GM18517 (cell line): ENCODE measurements around the gene TTC28.

ENCODE experiments used
- ATAC-seq: cut with Tn5 transposase; IDR thresholded peaks from one replicate; pipeline ENCODE4 v1.9.1; 2021; ENCODE audit warnings: mild to moderate bottlenecking, moderate library complexity; ENCODE audit not compliant: unreplicated experiment

Gene TTC28

DNA sequence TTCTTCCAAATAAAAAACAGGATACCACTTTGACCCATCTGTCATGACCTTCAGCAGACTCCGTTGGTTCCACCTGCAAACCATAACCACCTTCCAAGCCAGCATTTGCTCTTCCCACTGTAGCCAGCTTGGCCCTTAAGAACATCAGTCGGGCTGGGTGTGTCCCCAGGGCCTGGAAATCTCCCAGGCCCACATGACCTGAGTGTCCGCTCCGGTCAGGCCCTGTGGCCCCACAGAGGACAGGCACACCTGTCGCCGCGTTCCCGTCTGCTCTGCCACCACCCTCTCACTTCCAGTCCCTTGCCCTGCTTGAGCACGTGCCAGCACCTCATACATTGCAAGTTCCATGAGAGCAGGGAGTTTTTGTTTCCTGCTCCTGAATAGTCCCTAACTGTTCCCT is 694.9 kb downstream of the TTC28 start:
- ATAC-seq: no peak

DNA sequence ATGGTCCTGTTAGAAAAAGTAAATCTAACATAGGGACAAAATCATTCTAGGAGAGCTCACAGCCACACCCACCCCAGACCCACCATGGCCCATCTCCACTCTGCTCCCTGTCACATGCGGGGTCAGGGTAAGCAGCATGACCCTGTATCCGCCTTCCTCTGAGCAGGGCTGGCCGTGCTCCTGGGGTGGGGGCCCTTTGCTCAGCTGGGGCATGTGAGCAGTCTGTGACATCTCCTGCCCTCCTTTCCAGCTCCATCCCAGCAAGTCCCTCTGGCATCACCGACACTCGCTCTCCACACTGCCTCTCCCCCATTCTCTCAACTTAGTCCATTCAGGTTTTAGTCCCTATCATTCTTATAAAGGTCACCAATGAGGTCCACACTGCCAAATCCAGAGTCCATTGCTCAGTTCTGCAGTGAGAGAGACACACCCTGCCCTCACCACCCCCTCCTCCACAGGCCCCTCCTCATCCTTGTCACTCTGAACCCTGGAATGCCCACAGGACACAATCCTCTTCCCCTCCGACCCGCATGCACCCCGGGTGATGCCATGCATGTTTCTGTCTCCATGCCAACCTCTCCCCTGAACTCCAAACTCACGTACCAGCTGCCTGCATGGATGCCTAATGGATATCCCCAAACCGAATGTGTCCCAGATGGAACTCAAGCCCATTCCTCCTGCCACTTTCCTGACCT is 695.5 kb downstream of the TTC28 start:
- ATAC-seq: no peak

DNA sequence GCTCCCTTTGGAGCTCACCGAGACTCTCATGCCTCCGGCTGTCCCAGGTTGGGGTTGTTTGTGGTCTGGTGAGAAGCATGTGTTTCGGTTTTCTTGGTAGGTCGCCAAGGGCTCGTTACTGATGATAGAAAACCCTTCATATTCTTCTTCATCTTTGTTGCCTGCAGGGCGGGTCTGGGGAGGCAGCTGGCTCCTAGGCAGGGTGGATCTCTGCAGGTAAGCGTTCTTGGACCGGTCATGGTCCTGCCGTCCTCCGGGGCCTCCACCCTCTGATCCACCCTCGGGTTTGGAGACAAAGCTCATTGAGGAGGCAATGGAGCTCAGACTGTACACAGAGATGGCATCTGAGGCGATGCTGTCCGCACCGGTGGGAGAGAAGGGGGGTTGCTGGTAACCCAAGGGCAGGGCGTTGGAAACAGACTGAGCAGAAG is 696.3 kb downstream of the TTC28 start:
- ATAC-seq: no peak

DNA sequence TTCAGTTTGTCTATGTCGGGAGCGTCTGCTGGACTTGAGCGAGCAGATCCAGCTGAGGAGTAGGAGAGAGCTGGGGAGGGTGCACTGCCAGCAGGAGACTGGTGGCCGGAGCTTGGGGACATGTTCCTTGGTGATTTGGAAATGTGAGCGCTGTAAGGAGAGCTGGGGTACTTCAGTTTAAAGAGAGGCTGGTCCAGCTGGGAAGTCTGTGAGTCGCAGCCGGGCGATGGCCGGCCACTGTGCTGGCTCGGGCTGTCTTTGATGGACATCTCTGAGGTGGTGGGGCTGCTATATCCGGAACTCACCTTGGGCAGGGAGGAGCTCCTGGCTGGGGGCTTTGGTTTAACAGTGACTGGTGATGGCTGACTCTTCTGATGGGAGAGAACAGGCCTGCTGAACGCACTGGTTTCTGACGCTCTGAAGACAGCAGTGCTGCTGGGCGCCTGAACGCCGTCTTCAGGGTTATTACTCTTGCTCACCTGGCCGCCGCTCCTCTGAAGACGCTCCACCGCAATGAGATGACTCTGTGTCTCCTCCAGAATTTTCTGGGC is 696.9 kb downstream of the TTC28 start:
- ATAC-seq: no peak

DNA sequence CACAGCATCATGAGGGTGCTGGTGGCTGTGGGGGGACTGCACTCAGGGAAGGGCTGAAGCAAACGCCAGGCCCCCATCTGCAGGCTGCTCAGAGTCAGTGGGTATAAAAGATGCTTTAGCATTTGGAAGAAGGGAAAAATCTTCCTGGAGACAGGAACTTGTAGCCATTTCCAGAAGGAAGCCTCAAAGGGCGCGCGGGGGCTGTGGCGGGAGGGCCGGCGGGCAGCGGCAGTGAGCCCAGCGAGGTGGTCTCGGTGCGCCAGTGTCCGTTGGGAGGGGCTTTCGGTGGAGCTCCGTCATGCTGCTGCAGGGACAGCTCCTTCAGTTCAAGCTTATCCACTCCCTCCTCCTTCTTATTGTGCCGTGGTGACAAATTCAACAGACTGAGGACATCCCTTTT is 697.5 kb downstream of the TTC28 start:
- ATAC-seq: no peak

DNA sequence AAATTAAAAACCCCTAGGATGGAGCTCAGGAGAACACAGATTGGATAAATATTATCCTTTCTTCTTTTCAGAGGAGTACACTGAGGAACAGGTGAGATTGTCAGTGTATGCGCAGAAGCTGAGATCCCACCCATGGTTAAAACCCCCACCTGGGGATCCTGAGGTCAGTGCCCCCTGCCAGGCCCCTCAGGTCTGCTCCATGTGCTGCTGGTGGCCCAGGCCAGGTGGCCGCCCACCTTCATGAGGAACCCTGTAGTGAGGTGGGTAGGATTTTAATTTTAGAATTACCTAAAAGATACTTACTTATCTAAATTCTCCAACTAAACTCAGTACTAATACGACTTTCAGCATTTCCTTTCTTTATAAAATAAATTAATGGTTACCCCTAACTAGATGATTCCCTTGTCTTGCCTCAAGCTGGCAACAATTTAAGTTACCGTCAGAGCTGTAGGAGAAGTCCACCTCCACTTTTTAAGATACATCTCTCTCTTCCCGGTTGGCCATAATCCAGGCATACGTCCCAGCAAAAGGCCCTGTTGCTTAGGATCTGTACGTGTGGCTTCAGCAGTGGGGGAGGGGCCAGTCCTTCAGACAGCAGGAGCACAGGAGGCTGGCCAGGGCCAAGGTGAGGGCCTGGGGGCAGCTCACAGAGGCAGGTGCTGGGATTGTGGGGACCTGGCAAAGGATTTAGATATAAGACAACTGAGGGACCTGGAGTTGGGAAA is 699.1 kb downstream of the TTC28 start:
- ATAC-seq: no peak

DNA sequence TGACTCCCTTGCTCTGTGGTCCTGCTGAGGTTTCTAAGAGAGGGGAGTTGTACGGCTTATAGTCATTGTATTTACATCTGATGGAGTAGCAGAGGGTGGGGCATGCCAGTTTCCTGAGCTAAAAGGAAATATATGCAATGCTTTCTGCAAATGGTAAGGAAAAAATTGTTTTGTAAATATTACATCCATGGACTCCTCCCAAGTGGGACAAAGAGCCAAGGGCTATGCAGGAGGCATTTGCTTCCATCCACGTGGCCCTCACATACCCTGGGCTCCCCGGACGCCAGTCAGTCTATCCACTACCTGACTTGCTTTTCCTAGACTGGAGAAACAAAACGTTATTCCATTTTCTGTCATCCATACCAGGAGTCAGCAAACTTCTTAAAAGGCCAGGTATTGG is 700.8 kb downstream of the TTC28 start:
- no peak for ATAC-seq

DNA sequence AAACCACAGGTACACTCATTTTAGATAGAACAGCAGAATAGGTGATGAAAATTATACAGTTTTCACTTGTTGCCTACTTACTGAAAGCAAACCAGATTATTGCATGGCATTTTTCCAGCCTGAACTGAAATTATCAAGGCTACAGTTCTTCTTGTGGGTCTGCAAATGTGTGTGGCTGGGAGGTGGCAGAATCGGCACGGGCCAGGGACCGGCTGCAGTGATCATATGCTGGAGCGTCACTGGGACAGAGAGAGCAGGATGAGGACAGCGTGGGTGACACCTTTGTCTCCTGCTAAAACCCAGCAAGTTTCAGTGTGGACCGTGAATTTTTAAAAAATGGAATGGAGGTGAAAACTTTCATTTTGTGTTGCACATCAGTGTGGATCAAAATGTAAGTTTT is 701.3 kb downstream of the TTC28 start:
- ATAC-seq: no peak

DNA sequence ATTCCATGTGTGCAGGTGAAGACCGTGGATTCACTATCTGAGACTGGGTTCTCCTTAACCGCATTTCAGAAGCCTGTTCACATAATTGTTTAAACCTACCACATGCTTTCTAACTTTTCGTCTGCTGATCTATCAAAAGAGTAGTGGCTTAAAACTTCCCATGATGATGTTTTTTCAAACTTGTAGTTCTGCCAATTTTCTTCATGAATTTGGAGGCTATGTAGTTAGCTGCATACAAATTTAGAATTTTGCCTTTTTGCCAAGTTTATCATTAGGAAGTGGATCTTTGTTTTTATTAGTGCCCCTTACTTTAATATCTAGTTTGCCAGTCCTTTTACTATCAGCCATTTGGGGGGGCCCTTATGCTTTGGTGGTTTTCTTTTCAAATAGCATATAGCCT is 703.1 kb downstream of the TTC28 start:
- no peak for ATAC-seq

DNA sequence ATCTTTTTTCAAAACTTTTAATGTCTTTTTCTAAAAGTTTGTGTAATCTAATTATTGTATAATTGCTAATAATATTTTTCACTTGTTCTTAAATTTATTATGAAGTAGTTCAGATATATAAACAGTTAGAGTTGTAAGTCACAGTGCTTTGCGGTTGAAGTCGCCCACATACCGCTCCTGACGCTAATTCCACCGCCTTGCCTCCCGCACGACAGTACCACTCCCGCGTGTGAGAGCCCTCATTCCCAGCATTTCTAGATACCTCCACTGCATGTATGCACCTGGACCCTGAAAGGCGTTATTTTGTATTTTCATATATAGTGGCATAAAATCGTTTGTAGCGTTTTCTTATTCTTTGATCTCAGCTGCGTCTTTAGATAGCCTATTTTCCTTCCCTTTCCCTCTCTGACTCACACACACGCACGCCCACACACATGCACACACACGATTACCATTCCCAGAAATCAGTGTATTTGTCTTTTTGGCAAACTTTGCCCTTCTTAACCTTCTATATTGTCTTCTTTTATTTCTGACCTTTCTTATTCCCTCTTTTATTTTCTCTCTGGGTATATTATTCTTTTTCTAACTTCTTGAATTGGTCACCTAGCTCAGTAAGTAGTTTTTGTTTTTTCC is 704.1 kb downstream of the TTC28 start:
- no peak for ATAC-seq

DNA sequence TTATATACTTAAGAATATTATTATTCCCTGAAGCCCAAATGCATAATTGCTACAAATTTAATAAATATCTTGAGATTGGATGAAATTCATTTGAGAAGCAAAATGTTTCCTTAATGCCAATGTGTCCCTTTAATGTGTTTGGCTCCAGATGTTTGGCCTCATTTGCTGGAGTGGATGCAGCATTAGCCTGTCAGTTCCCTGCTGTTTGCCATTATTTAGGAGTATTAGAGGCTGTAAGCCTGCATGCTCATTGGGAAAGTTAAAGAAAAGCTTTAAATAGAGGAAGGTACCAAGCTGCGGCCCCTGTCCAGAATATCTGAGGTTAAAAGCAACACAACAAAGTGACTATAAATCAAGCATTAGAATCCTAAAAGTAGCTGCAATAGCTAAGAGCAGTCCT is 705.8 kb downstream of the TTC28 start:
- ATAC-seq: no peak

DNA sequence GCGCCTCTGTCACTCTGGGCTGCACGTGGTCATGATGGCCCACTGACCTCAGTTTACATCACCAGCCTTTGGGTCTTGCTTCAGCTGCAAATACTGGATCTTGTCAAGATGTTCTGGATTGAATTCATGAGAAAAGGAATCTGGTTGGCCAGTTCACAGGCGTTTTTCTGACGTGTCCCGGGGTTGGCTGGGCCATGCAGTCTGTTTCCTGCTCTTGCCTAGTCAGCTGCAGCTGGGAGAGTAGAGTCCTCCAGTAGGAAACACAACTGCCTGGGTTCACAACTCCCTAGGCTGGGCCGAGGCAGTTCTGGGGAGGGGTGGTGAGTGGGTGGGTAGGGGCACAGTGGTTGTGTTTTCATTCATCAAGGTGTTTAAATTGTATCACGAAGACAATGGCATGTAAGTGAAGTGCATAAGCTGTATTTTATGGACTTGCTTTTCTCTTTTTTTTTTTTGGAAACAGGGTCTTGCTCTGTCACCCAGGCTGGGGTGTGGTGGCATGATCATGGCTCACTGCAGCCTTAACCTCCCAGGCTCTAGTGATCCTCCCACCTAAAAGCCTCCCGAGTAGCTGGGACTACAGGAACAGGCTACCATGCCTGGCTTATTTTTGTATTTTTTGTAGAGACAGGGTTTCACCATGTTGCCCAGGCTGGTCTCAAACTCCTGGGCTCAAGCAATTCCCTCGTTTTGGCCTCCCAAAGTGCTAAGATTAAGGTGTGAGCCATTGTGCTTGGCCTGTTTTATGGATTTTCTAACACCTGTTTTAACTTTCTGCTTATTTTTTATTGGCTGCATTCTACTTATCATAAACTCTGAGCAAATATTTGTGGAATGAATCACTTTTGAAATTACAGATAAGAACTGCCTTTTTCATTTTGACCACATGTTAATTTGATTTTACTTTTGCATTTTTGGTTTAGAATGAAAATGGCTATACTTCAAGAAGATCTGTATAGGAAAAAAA is 706.6 kb downstream of the TTC28 start:
- ATAC-seq: no peak

DNA sequence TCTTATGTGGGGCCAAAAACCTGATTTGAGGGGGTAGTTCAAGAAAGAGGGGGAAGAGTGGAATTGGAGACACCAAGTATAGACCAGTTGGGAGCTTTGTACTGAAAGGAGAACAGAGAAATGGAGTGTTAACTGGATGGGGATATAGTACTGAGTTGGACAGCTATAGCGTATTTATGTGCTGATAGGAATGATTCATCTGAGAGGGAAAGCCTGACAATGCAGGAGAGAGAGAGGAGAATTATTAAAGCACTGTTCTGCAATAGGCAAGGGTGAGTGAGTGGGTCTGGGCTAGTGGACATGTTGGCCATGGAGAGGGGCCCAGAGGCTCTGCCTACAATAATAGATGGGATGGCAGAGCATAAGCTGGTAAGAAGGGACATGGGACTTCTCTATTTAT is 707.7 kb downstream of the TTC28 start:
- no peak for ATAC-seq

DNA sequence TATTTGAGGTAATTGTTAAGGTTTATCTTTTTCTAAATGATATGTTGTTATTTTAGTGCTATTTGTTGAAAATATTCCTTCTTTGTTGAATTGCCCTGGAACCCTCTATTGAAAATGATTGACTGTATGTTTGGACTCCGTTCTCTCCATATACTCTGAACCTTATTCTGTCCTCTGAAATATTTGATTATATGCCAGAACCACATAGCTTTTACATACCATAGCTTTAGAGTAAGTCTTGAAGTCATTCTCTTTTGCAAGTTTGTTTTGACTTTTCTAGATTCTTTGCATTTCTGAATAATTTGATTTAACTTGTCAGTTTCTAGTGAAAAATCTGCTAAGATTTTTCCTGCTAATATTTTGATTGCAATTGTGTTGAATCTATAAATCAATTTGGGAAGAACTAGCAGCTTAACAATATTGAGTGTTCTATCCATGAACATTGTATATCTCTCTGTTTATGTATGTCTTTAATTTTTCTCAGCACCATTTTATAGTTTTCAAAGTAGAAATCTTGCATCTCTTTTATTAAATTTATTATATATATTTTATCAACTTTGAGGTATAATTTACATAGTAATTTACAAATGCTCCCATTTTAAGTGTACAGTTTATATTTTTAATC is 708.9 kb downstream of the TTC28 start:
- no peak for ATAC-seq

DNA sequence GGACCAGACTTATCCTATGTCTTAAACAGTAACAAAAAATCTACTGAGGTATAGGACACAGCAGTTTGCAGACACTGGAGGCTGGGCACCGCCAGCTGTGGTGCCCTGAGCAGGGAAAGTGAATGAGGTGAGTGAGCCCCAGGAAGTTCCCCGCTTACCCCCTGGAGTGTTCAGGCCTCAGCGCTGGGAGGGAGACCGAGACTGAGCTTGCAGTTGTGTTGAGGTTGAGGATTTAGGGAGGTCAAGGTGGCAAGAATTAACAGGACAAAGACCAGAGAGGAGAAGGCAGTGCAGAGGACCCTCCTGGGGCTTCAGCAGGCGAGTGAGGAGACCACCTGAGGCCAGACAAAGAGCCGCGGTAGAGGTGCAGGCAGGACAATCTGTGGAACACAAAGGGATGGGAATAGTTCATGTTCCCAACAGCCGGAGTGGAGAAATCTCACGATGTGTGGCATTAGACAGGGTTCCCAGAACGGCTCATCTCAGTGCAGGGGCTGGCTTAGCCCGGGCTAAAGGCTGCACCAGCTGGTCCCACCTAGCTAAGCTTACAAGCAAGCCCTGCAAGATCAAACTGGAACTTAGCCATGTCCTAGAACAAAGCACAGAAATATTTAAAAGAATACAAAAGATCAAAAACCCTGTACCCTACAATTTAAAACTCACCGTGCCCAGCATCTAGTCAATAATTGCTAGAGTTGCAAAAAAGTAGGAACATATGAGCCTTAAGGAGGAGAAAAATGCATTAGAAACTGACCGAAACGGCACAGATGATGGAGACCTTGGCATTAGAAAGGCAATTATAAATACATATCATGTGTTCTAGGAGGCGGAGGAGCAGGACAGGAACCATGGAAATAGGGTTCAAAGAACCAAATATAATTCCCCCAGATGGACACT is 713.2 kb downstream of the TTC28 start:
- no peak for ATAC-seq

DNA sequence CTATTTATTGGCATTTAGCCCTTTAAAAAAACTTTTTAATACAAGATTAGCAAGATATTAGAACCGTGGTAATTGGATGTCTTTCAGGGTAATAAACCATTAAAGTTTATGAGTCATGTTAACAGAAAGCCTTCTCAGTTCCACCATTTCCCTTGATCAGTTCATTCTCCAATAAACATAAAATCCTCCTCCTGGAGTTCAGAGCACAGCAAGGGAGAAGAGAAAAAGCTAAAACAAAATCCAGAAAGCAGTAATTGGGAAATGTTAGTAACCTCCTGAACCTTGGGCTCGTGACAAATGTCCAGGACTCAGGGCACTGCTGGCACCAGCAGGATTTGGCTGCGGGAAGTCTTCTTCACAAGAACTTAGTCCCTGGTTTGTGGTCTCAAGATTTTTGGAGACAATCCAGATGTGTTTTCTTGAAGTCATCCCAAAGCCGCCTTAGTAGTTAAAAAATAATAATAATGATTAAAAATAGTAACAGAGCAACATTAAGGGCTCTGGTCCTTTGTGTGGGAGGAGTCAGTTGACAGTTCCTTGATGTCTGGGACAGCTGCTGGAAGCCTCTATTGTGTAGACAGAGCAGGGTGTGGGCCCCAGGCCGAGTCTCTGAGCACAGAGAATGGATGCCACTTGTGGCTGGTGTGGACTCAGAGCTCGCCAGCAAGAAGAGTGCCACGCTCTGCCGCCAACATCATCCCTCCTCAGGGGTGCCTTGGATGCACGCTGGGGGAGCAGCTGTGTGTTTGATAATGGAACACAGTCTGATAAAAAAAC is 717.2 kb downstream of the TTC28 start:
- ATAC-seq: no peak

DNA sequence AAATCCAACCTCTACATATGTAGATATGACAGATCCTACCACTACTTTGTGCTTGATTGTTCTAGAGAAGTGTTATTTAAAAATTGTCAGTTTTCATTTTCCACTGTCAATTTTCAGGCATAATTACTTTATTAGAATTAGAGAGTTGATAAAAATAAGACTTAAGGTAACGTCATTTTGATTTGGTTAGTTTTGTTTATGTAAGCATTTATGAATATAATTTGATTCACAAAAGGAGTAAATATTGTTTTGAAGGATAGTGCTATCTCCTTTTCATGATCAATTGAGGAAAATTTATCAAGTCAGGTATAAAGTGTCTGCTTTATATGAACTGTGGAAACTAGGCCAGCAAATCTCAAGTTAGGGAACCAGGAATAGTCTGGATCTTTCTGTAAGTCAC is 718.0 kb downstream of the TTC28 start:
- ATAC-seq: no peak

DNA sequence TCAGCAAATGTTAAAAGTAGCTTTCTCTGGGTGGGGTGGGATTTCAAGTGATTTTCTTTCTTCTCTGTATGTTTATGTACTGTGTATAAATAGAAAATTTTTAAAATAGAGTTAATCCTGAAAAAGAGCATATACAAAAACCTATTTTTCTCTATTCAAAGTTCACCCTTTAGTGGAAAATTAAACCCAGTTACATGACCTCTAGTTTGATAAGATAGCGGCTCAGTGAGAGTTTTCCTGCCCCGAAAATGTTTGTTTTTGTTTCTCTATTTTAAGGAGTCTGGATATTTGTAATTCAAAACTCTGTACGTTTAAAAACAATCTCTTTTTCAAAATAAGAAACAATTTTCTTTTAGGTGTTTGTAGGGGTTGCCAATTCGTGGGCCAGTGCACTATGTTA is 718.5 kb downstream of the TTC28 start:
- no peak for ATAC-seq
